HFFc6 (cell line): ENCODE results near the gene TAF11. TPM values are rescaled to one million over a fixed set of nuclear protein-coding genes. Genes with fewer than 3 reads are reported as not detected.
"Not testable (repeated sequence)": the region's sequence is repeated elsewhere in the genome, so short reads cannot be mapped to it uniquely, and the experiment has no call there.

Experiments
- DNase-seq: peaks from one replicate; pipeline ENCODE4 v3.0.0-alpha.2; 2018
- H3K27ac Mint-ChIP-seq: 2 replicates; pipeline ENCODE4 v1.8.0; 2020; ENCODE audit warnings: mild to moderate bottlenecking, mixed read lengths
- H3K27me3 Mint-ChIP-seq: 2 replicates; pipeline ENCODE4 v1.8.0; 2021; ENCODE audit warnings: mild to moderate bottlenecking, moderate library complexity, mixed read lengths; ENCODE audit not compliant: insufficient read depth
- H3K36me3 Mint-ChIP-seq: 2 replicates; pipeline ENCODE4 v1.8.0; 2021; ENCODE audit warnings: low read depth, mixed read lengths
- H3K4me1 Mint-ChIP-seq: 2 replicates; pipeline ENCODE4 v1.8.0; 2020; ENCODE audit warnings: low read depth, mixed read lengths
- H3K4me3 Mint-ChIP-seq: 2 replicates; pipeline ENCODE4 v1.8.0; 2020; ENCODE audit warnings: mild to moderate bottlenecking, moderate library complexity, mixed read lengths
- H3K9me3 Mint-ChIP-seq: 2 replicates; pipeline ENCODE4 v1.8.0; 2020; ENCODE audit warnings: mild to moderate bottlenecking, mixed read lengths
- total RNA-seq, 6 experiments: library from RNA; stranded (reverse); fragmentation: NEBNext Ultra II Directional; extraction: Animal tissue kit (Norgen Biotek cat#: 25700); gene quantifications; 2 replicates in 1 of 6; 3 replicates in 5 of 6; pipeline ENCODE4 v1.2.3, GENCODE V29; 2021
- TF ChIP-seq, protein P1 (sequence below): fragments of 200-600 bp; sonication (generic); IDR thresholded peaks from 2 replicates; pipeline ENCODE4 v1.5.0; 2021; ENCODE audit warnings: antibody characterized with exemption, mild to moderate bottlenecking

Gene TAF11
- total RNA-seq, 6 experiments from 2014 or later: 15.2 to 19.0 (median 16.1) TPM

DNA sequence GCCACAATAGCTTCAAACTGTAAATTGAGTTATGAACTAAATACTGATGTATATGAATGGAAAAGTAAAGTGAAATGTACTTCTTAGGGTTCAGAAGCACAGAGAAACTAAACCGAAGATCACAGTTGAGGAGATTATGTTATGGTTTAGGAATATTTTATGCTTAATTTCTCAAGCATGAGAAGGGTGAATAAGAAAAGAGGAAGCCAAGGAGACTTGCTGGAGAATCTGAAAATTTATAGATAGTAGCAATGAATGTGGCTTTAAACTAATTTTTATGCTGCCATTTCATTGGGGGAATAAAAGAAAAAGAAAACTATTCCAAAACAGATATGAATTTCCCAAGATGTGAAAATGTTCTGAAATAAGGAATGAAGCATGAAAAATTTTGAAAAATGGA, 6.9 kb upstream of the TAF11 start:
- Mint-ChIP-seq H3K36me3 (no peaks in the 10 kb centered on the region), H3K9me3 (no peaks in the 10 kb centered on the region), H3K4me3 (no peak overlapping the region), H3K4me1 (peaks cover 15% of the 10 kb centered on the region), H3K27me3 (no peaks in the 10 kb centered on the region), H3K27ac (no peak overlapping the region)
- TF ChIP-seq, protein P1, sequence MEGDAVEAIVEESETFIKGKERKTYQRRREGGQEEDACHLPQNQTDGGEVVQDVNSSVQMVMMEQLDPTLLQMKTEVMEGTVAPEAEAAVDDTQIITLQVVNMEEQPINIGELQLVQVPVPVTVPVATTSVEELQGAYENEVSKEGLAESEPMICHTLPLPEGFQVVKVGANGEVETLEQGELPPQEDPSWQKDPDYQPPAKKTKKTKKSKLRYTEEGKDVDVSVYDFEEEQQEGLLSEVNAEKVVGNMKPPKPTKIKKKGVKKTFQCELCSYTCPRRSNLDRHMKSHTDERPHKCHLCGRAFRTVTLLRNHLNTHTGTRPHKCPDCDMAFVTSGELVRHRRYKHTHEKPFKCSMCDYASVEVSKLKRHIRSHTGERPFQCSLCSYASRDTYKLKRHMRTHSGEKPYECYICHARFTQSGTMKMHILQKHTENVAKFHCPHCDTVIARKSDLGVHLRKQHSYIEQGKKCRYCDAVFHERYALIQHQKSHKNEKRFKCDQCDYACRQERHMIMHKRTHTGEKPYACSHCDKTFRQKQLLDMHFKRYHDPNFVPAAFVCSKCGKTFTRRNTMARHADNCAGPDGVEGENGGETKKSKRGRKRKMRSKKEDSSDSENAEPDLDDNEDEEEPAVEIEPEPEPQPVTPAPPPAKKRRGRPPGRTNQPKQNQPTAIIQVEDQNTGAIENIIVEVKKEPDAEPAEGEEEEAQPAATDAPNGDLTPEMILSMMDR: no peak
- DNase-seq: no peak

DNA sequence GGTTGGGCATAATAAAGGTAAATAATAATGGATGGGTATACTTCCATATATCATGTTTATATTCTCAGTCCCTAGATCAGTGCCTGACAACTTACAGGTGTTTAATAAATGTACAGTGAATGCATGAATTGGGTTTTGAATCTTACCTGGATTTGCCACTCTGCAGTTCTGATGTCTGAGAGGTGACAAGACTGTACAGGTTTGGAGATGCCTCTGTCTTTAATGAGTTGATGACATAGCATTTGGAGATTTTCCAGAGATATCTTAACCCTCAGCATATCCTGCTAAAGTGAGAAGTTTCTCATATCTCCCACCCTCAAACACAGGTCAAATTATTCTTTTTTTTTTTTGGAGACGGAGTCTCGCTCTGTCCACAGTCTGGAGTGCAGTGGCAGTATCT, 3.5 kb upstream of the TAF11 start:
- Mint-ChIP-seq H3K36me3 (peaks cover 7% of the 10 kb centered on the region), H3K4me3 (no peak overlapping the region)
- DNase-seq: no peak

DNA sequence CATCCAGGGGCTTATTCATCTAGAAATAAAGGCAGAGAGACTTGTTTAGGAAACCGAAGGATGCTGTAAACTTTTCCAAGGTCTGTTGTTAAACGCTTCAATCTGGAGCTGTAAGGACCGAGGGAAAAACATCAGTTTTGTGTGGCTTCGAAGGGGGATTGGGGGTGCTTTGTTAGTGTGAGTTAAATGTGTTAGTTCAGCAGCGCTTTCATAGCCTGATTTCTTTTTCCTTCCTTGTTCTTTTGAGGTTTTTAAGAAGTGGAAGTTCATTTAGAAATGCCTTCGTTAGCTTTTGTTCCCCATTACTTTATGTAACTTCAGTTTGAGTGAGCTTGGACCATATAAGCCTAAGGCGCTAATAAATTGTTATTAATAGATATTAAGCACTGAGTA, 2.7 kb upstream of the TAF11 start:
- no peak for DNase-seq
- TF ChIP-seq, protein P1: no peak
- peaks cover 2% of the 10 kb centered on the region for H3K27me3 Mint-ChIP-seq
- H3K4me1 Mint-ChIP-seq: peaks cover 28% of the 10 kb centered on the region
- peaks cover 7% of the 10 kb centered on the region for H3K36me3 Mint-ChIP-seq
- peak overlapping the region; percentile 100 for H3K4me3 Mint-ChIP-seq
- no peaks in the 10 kb centered on the region for H3K9me3 Mint-ChIP-seq
- peak overlapping the region; percentile 25; the same call in 1 of the 2 replicates for H3K27ac Mint-ChIP-seq

More for the DNA sequence above, 3.5 kb upstream of the TAF11 start:
- no peaks in the 10 kb centered on the region for H3K9me3 Mint-ChIP-seq
- H3K4me1 Mint-ChIP-seq: peaks cover 28% of the 10 kb centered on the region
- H3K27me3 Mint-ChIP-seq: peaks cover 2% of the 10 kb centered on the region
- H3K27ac Mint-ChIP-seq: no peak overlapping the region
- TF ChIP-seq, protein P1: no peak

DNA sequence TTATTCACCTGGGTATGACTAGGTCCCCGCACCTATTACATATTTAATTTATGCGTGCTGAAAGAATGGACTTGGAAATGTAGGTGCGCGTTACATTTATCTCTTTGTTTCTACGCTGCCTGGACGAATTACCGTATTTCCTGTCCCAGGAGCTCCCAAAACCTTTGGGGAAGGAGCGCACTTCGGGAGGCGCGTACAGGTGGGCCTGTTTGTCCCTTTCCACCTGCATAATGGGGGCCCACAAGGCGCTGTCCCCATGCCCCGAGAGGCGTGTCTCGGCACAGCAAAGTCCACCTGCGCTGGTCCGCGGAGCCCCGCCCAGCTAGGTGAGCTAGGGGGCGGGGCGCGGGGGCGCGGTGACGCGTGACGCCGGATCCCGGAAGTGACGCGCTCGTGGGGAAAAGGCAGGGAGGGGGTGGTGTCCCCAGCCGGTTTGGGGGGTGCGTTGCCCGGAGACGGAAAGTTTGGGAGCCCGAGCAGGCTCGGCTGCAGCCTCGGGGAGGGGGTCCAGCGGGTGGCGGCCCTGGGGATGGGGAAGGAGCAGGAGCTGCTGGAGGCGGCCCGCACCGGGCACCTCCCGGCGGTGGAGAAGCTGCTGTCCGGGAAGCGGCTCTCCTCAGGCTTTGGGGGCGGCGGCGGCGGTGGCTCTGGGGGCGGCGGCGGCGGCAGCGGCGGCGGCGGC, 1.2 kb upstream of the TAF11 start, which contains the start of gene ANKS1A:
ANKS1A (plus strand) TSS at position 382 of the 682 bp plus-strand sequence; CDS start at position 530, 148 bp downstream.
- peak within 1 kb of the TSS; percentile 100 for H3K27ac Mint-ChIP-seq
- H3K4me3 Mint-ChIP-seq: peak within 1 kb of the TSS; percentile 100
- H3K4me1 Mint-ChIP-seq: peaks cover 28% of the 10 kb centered on the region
- TF ChIP-seq, protein P1: no peak
- H3K9me3 Mint-ChIP-seq: no peaks in the 10 kb centered on the region
- peak; percentile 21 for DNase-seq
- H3K36me3 Mint-ChIP-seq: peaks cover 19% of the 10 kb centered on the region
- peaks cover 2% of the 10 kb centered on the region for H3K27me3 Mint-ChIP-seq

DNA sequence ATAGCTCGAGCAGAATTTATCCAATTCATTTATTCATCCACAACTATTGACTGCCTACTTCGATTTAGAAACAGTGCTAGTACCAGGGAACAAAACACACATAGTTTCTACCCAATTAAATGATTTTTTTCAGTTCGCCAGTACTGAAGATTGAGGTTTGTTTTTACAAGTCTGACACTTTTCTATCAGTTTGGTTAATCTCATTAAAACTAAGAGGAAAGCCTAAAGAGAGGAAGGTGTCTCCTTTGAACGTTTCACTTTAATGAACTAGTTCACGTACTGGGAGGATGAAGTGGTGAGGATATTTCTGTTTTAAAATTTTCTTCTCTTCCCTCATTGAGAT, 643 bp upstream of the TAF11 start:
- peaks cover 32% of the 10 kb centered on the region for H3K4me1 Mint-ChIP-seq
- H3K36me3 Mint-ChIP-seq: peaks cover 24% of the 10 kb centered on the region
- H3K27ac Mint-ChIP-seq: peak overlapping the region; percentile 100
- TF ChIP-seq, protein P1: no peak
- peaks cover 2% of the 10 kb centered on the region for H3K27me3 Mint-ChIP-seq
- peak overlapping the region; percentile 100 for H3K4me3 Mint-ChIP-seq
- no peak for DNase-seq
- H3K9me3 Mint-ChIP-seq: no peaks in the 10 kb centered on the region

DNA sequence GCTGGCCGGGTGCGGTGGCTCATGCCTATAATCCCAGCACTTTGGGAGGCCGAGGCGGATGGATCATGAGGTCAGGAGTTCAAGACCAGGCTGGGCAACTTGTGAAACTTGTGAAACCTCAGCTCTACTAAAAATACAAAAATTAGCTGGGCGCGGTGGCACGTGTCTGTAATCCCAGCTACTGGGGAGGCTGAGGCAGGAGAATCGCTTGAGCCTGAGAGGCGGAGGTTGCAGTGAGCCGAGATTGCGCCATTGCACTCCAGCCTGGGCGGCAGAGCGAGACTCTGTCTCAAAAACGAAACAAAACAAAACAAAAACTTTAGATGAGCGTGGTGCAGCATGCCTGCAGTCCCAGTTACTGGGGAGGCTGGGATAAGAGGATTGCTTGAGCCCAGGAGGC, 2.0 kb downstream of the TAF11 start:
- not testable (repeated sequence) for H3K27ac Mint-ChIP-seq, DNase-seq, H3K9me3 Mint-ChIP-seq, H3K27me3 Mint-ChIP-seq, H3K4me3 Mint-ChIP-seq
- H3K36me3 Mint-ChIP-seq: peaks cover 33% of the 10 kb centered on the region
- peaks cover 31% of the 10 kb centered on the region for H3K4me1 Mint-ChIP-seq
